GM10266 (cell line): Measurements from ENCODE around the gene TSPAN5.

Source experiments
- DNase-seq: peaks from one replicate; pipeline ENCODE4 v3.0.0; 2012; ENCODE audit errors: extremely low spot score
- TF ChIP-seq, protein P1 (sequence below): IDR thresholded peaks from 2 replicates; pipeline ENCODE4 v1.5.1; 2012; ENCODE audit warnings: mild to moderate bottlenecking, low read depth; ENCODE audit not compliant: control insufficient read depth, insufficient read depth; ENCODE audit errors: missing control alignments

The TSPAN5 gene

DNA sequence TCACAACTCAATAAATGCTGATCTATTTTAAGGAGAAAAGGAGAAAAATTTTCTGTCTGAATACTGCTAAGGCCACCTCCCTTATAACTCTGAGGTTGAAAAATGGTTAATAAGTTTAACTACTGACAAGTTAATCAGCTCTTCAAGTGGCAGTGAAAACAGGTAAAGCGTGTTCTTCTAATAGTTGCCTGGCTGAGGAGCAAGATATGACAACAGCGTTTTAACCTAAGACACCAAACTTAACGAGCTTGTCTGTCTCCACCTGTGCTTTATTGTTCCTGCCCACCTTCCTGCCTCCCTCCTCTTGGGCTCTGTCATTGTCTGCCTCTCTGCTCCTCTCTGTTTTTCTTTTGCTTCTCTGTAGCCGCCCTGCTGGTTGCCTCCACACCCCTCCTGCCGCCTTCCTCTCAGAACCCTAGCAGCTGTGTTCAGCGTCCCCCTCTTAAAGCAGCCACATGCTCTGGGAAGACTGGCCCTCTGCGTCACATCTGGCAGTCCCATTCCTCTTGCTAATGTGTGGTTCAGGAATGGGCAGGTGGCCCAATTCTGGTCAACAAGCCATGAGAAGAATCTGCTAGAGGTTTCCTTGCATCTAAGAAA lies 4.3 kb upstream of the TSPAN5 start:
- no peak for DNase-seq
- TF ChIP-seq, protein P1, sequence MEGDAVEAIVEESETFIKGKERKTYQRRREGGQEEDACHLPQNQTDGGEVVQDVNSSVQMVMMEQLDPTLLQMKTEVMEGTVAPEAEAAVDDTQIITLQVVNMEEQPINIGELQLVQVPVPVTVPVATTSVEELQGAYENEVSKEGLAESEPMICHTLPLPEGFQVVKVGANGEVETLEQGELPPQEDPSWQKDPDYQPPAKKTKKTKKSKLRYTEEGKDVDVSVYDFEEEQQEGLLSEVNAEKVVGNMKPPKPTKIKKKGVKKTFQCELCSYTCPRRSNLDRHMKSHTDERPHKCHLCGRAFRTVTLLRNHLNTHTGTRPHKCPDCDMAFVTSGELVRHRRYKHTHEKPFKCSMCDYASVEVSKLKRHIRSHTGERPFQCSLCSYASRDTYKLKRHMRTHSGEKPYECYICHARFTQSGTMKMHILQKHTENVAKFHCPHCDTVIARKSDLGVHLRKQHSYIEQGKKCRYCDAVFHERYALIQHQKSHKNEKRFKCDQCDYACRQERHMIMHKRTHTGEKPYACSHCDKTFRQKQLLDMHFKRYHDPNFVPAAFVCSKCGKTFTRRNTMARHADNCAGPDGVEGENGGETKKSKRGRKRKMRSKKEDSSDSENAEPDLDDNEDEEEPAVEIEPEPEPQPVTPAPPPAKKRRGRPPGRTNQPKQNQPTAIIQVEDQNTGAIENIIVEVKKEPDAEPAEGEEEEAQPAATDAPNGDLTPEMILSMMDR, result no peak

DNA sequence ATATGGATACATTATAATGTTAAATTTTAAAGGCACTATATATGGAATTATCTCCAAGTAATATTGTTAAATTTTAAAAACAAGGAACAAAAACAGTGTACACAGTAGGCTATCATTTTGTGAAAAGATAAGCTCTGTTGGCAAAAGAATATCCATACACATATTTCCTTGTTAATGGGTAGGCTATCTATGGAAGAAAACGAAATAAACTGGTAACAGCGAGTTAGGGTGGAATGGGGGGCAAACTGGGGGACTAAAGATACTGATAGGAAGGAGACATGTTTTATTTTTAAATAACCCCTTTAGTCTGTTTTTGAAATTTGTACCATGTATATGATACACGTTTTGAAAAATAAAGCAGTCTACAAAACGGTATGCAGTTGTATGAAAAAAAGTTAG lies 3.6 kb upstream of the TSPAN5 start:
- no peak for DNase-seq
- TF ChIP-seq, protein P1, result no peak

DNA sequence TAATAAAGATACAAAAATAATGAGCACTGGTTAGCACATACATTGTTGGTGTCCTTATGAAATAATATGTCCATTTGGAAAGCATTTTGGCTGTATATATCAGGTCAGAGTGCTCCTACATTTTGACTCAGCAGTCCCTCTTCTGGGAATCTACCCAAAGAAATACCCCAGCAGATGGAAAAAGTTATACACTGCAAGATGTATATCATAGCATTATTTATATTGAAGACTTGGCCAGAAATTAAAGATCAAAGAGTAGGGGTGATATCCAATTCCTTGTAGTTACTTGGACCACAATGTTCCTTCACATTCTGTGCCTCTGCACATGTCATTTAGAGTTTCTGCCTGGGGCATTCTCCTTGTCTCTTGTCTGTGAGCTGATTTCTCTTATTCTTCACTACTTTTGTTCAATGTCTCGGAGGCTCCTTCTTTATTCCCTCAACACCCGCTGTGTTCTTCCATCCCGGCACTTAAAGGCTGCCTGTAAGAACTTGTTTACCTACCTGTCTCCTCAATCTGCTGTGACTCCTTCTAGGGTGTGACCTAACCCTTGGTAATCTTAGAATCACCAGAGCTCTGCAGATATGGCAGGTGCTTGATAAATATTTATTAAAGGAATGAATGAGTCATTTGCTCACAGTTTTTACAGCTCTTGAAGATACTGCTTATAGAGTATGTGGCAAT lies 3.1 kb upstream of the TSPAN5 start:
- TF ChIP-seq, protein P1, result no peak

DNA sequence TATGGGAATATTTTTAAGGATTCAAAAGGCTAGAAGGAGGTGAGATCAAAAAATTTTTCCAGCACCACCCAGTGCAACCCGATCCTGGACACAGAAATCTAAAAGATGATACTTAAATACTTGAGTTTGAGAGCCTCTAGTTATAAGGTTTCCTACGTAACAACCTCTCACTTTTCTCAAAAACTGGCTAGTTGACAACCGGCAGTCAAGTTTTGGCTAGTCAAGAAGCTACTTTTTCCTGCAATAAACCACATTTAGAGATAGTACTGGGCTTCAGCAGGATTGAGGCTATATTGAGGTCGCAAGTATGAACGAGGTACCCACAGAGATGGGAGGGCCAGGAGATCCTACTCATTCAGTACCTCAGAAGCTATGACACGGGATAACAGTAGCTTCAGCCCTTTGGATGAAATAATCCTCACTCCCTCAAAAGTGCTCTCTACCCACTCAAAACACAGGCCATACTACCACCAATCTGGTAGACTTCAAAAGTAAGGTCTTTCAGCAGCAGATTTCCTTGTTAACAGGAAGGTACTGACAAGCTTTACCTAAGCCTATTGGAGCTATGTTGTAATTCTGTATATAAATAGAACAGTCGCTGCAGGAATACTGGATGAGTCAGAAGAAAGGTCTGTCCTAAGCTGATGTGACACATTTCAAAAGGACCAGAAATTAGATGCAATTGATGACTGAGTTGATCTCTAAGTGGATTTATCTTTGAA lies 1.5 kb upstream of the TSPAN5 start:
- DNase-seq, result no peak
- TF ChIP-seq, protein P1, result no peak

More for the DNA sequence above, 3.1 kb upstream of the TSPAN5 start:
- no peak for DNase-seq

DNA sequence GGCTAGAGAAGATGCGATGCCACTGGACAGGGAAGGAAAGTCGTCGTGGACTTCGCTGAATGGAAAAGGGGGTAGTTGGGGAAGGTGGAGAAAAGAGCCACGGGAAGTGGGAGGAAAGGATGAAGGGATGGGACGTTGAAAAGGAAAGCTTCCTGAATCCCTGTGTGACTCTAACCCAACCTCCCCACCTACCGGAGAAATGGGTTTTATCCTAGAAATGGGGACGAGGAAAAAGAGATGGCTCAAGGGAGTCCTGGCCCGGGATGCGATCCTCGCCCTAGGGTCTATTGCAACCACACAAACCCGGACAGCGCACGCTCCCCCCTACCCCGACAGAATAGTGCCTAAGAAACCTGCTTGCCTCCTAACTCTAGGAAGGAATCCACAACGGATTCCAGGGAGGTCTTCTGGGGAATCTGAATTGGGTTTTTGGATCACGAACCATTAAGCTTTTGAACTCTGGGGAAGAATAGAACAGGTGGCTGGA lies 738 bp upstream of the TSPAN5 start:
- TF ChIP-seq, protein P1, result no peak
- no peak for DNase-seq

DNA sequence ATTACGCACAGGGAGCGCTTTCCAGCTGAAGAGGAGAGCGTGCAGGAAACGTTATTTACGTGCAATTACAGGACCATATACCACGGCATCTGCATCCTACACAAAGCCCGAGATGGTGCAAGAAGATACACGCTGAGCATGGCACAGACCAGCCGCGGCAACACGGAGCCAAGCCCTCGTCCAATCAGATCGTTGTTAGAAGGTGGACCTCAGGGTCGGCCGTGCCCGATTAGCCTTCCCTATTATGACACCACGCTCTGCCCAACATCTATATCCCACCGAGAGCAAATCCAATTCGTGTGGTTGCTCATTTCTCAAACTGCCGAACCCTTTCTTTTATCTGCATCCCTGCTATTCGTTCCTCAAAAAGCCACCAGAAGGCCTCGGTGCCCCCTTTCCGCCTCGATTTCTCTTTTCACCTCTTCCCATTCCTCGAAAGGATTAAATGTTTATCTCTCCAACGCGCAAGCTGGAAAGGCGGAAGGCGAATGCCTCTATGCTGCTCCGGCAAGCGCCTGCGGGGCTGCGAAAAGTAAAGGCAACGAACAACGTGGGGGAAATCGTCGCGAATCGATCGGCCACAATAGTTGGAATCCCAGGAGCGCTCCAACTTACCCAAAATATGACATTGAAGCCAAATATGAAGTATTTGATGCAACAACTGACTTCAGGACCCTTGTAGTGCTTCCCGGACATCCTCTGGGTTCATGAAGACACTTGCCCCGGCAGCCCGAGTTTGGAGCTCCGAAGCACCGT lies 702 bp downstream of the TSPAN5 start:
- TF ChIP-seq, protein P1, result no peak
- no peak for DNase-seq
